BE2C (cell line): ENCODE results near the gene BLZF1. TPM values are rescaled to one million over a fixed set of nuclear protein-coding genes. Genes with fewer than 3 reads are reported as not detected.

Experiments
- DNase-seq: peaks from one replicate; pipeline ENCODE4 v3.0.0-alpha.2; 2020
- H3K27me3 ChIP-seq: fragments of 250-450 bp; sonication (Bioruptor Pico); 2 replicates; pipeline ENCODE4 v1.5.1; 2020; ENCODE audit warnings: mild to moderate bottlenecking
- H3K36me3 ChIP-seq: fragments of 250-450 bp; sonication (Bioruptor Pico); 2 replicates; pipeline ENCODE4 v1.5.1; 2020; ENCODE audit warnings: mild to moderate bottlenecking
- H3K4me1 ChIP-seq: fragments of 250-450 bp; sonication (Bioruptor Pico); 2 replicates; pipeline ENCODE4 v1.5.1; 2020
- H3K4me3 ChIP-seq: 2 replicates; pipeline ENCODE4 v1.5.1; 2011; ENCODE audit warnings: low read depth, low read length
- H3K9me3 ChIP-seq: fragments of 250-450 bp; sonication (Bioruptor Pico); 2 replicates; pipeline ENCODE4 v1.5.1; 2020
- CTCF ChIP-seq: IDR thresholded peaks from 2 replicates; pipeline ENCODE4 v1.5.1; 2012; ENCODE audit warnings: mild to moderate bottlenecking, low read depth, low read length
- polyA plus RNA-seq: library from polyadenylated mRNA; unstranded; fragments of >200 nt; gene quantifications from one replicate; pipeline ENCODE4 v1.2.1, GENCODE V29; 2012; ENCODE audit warnings: low read depth, missing spikeins; ENCODE audit not compliant: insufficient read length, insufficient read depth

Gene BLZF1, protein sequence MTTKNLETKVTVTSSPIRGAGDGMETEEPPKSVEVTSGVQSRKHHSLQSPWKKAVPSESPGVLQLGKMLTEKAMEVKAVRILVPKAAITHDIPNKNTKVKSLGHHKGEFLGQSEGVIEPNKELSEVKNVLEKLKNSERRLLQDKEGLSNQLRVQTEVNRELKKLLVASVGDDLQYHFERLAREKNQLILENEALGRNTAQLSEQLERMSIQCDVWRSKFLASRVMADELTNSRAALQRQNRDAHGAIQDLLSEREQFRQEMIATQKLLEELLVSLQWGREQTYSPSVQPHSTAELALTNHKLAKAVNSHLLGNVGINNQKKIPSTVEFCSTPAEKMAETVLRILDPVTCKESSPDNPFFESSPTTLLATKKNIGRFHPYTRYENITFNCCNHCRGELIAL
- polyA plus RNA-seq = 18.6 TPM

DNA sequence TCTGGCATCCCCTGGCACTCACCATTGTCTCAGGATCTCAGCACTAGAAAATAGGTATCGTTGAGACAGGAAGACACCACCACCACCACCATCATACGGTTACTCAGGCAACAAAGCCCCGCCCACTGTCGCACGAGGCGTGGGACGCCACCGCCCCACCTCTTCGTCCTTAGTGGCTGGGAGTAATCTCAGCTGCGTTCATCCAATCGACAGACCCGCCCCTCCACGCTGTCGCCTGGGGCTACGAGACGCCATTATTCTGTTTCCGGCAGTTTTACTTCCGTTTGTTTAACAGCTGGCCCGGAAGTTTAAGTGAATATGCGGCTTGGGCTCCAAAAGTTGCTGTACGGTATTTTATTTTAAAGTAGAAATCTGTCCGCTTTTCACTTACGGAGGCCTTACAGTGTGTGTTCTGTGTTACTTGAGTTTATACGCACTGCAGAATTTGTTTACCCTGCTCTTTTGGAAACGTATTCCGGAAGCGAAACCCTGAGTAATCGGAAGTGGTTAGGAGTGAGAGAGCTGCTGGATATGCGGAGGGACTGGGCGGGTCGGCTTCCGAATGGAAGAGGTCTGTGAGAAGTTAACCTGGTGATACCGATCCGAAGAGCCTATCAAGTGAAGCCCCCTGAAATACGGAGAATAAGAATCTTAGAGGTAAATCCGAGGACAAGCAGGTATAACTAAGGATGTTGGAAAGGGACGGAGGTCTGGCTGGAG, at the start of gene BLZF1, which contains the start of gene NME7:
Gene BLZF1 (plus strand): TSS at position 510 of the 720 bp plus-strand sequence. CDS start 1,328 bp downstream, outside the sequence.
Gene NME7 (minus strand): TSS at position 112 of the 720 bp plus-strand sequence. CDS start 87 bp downstream, at position 25.
- peaks cover 7% of the 10 kb centered on the region; the same call in 1 of the 2 replicates for H3K36me3 ChIP-seq
- no peaks in the 10 kb centered on the region for H3K27me3 ChIP-seq
- TF ChIP-seq CTCF = no peak
- no peaks in the 10 kb centered on the region for H3K4me1 ChIP-seq
- peak; percentile 98 for DNase-seq
- H3K9me3 ChIP-seq = no peaks in the 10 kb centered on the region
- H3K4me3 ChIP-seq = peak within 1 kb of the TSS; percentile 92

- no peak for DNase-seq
- Histone ChIP-seq H3K27me3 (no peaks in the 10 kb centered on the region), H3K36me3 (no peaks in the 10 kb centered on the region), H3K4me3 (no peak overlapping the region), H3K9me3 (no peaks in the 10 kb centered on the region), H3K4me1 (no peaks in the 10 kb centered on the region)
- no peak for TF ChIP-seq CTCF
These were observed 49.3 kb upstream of the BLZF1 start for GRCh38 chr1:169318536-169319244.

DNA sequence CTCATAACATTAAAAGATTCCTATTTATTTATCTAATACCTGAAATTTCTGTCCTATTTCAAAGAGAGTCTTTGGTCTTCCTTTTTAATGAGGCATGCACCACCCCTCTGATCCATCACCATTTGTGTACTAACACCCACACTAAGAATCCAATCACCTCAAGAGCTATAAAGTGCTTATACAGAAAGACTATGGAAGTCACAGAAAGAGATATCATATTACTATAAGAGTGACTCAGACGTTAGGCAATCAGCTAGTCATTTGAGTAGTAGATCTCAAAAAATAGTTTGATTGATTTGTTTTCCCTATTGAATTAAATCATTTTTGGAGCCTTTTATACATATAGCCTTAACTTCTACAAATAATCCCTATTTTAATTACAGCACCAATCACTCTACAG, 46.5 kb upstream of the BLZF1 start:
- no peaks in the 10 kb centered on the region for H3K9me3 ChIP-seq
- no peak overlapping the region for H3K4me3 ChIP-seq
- H3K36me3 ChIP-seq = no peaks in the 10 kb centered on the region
- no peak for TF ChIP-seq CTCF
- no peaks in the 10 kb centered on the region for H3K27me3 ChIP-seq
- no peak for DNase-seq
- no peaks in the 10 kb centered on the region for H3K4me1 ChIP-seq

GRCh38 chr1:169322138-169322537, 45.9 kb upstream of the BLZF1 start:
- Histone ChIP-seq H3K9me3 (no peaks in the 10 kb centered on the region), H3K27me3 (no peaks in the 10 kb centered on the region), H3K4me3 (no peak overlapping the region), H3K4me1 (no peaks in the 10 kb centered on the region), H3K36me3 (no peaks in the 10 kb centered on the region)
- DNase-seq = no peak
- no peak for TF ChIP-seq CTCF

GRCh38 chr1:169325117-169325516, 42.9 kb upstream of the BLZF1 start:
- no peaks in the 10 kb centered on the region for H3K9me3 ChIP-seq
- no peak overlapping the region for H3K4me3 ChIP-seq
- no peak for TF ChIP-seq CTCF
- H3K27me3 ChIP-seq = no peaks in the 10 kb centered on the region
- H3K4me1 ChIP-seq = no peaks in the 10 kb centered on the region
- no peak for DNase-seq
- no peaks in the 10 kb centered on the region for H3K36me3 ChIP-seq
